ENCODE results near the gene TLR6.
"Not testable (repeated sequence)": the region's sequence is repeated elsewhere in the genome, so short reads cannot be mapped to it uniquely, and the experiment has no call there.

TLR6 gene

GRCh38 chr4:38821739-38822138 is 34.9 kb downstream of the TLR6 start:
- DNase-seq: no peak

- DNase-seq: no peak
Observed at GRCh38 chr4:38820329-38821061, 36.1 kb downstream of the TLR6 start.

GRCh38 chr4:38819569-38819968 is 37.0 kb downstream of the TLR6 start:
- no peak for DNase-seq

- DNase-seq: no peak
Observed at GRCh38 chr4:38818441-38818976, 38.1 kb downstream of the TLR6 start.

- DNase-seq: no peak
Observed at GRCh38 chr4:38815885-38816782, 40.5 kb downstream of the TLR6 start.

GRCh38 chr4:38814386-38814785 is 42.2 kb downstream of the TLR6 start:
- DNase-seq: no peak

GRCh38 chr4:38811297-38811696 is 45.3 kb downstream of the TLR6 start:
- no peak for DNase-seq

- not testable (repeated sequence) for DNase-seq
Observed at GRCh38 chr4:38807462-38807861, 49.2 kb downstream of the TLR6 start.

GRCh38 chr4:38806251-38806650 is 50.4 kb downstream of the TLR6 start:
- DNase-seq: not testable (repeated sequence)

- DNase-seq: no peak
Observed at GRCh38 chr4:38805530-38806145, 51.0 kb downstream of the TLR6 start.

- no peak for DNase-seq
Observed at GRCh38 chr4:38804654-38805295, 51.8 kb downstream of the TLR6 start, which contains the start of gene TLR1. TLR1 (minus strand) TSS chr4:38804791; CDS start chr4:38798831, 5,960 bp downstream.

- DNase-seq: no peak
Observed at GRCh38 chr4:38803833-38804653, 52.6 kb downstream of the TLR6 start.

GRCh38 chr4:38802561-38803355 is 53.9 kb downstream of the TLR6 start:
- no peak for DNase-seq

GRCh38 chr4:38800961-38801450 is 55.6 kb downstream of the TLR6 start:
- DNase-seq: no peak

- DNase-seq: no peak
Observed at GRCh38 chr4:38800366-38800765, 56.3 kb downstream of the TLR6 start.

- no peak for DNase-seq
Observed at GRCh38 chr4:38795087-38795486, 61.5 kb downstream of the TLR6 start.

- DNase-seq: no peak
Observed at GRCh38 chr4:38794051-38794450, 62.6 kb downstream of the TLR6 start.

- no peak for DNase-seq
Observed at GRCh38 chr4:38791010-38791409, 65.6 kb downstream of the TLR6 start.

- DNase-seq: no peak
Observed at GRCh38 chr4:38788317-38788716, 68.3 kb downstream of the TLR6 start.

- no peak for DNase-seq
Observed at GRCh38 chr4:38787693-38788092, 68.9 kb downstream of the TLR6 start.

GRCh38 chr4:38785901-38786402 is 70.7 kb downstream of the TLR6 start:
- DNase-seq: no peak
